ENCODE measurements around the gene TNRC18.

DNA sequence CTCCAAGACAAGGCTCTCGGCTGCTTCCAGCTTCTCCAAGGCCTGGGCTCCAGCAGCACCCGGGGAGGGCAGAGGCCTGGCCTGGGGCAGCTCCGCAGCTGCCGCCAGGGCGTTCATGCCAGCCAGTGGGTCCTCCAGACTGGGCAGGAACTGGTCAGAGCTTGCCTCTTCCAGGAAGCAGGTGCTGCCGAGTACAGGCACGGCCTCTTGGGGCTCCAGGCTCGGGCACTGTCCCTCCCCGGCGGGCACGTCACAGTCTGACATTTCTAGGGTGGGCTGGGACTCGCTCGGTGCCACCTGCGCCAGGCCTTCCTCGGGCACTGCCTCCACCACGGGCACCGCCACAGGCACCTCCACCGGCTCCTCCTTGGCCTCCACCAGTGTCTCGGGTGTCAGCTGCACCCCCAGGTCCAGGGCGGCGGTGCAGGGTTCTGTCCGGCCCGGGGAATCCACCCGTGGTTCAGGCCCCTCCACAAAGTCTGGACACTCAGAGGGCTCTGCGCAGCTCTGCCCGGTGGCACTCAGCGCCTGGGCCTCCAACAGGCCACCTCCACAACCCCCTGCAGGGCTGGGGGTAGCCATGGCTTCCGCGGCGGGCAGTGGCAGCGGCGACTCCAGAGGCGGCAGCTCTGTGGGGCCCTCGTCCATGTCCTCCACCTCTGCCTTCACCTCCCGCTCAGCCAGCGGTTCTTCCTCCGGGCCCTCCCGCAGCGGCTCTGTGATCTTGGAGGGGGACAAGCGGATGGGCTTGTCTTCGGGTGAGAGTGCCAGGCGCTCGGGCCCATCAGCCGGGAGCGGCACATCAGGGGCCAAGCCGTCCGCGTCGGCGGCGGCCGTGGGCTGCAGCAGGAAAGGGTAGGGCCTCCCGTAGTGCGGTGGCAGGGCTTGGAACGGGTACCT is 52.9 kb downstream of the TNRC18 start:
- TF ChIP-seq, protein P1, sequence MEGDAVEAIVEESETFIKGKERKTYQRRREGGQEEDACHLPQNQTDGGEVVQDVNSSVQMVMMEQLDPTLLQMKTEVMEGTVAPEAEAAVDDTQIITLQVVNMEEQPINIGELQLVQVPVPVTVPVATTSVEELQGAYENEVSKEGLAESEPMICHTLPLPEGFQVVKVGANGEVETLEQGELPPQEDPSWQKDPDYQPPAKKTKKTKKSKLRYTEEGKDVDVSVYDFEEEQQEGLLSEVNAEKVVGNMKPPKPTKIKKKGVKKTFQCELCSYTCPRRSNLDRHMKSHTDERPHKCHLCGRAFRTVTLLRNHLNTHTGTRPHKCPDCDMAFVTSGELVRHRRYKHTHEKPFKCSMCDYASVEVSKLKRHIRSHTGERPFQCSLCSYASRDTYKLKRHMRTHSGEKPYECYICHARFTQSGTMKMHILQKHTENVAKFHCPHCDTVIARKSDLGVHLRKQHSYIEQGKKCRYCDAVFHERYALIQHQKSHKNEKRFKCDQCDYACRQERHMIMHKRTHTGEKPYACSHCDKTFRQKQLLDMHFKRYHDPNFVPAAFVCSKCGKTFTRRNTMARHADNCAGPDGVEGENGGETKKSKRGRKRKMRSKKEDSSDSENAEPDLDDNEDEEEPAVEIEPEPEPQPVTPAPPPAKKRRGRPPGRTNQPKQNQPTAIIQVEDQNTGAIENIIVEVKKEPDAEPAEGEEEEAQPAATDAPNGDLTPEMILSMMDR (IDR thresholded peaks at IDR 0.05; ENCODE audit: low read depth, low read length, missing input control) = no peak
- TF ChIP-seq SP1 (IDR thresholded peaks at IDR 0.05) (no peak), RAD21 (IDR thresholded peaks at IDR 0.05) (no peak), FOXA1 (IDR thresholded peaks at IDR 0.05) (no peak), GABPA (IDR thresholded peaks at IDR 0.05 in 1 of 2, conservative IDR thresholded peaks at IDR 0.05 in 1 of 2) (no peak), JUND (IDR thresholded peaks at IDR 0.05) (no peak), RXRA (IDR thresholded peaks at IDR 0.05) (no peak)
- TF ChIP-seq, protein P2, sequence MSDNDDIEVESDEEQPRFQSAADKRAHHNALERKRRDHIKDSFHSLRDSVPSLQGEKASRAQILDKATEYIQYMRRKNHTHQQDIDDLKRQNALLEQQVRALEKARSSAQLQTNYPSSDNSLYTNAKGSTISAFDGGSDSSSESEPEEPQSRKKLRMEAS (IDR thresholded peaks at IDR 0.05) = no peak
- TF ChIP-seq, protein P3, sequence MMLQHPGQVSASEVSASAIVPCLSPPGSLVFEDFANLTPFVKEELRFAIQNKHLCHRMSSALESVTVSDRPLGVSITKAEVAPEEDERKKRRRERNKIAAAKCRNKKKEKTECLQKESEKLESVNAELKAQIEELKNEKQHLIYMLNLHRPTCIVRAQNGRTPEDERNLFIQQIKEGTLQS (IDR thresholded peaks at IDR 0.05) = no peak

All from liver (tissue), 3 donors.